Subcutaneous adipose tissue (tissue), 4 donors: ENCODE measurements around the gene SNRNP40. TPM values are rescaled to one million over a fixed set of nuclear protein-coding genes. Genes with fewer than 3 reads are reported as not detected.

Experiments
- total RNA-seq, 4 donors: library from RNA; depleted of rRNA; stranded (reverse); fragments of >200 nt; gene quantifications; one replicate each; pipeline ENCODE4 v1.1.0, GENCODE V29; 2016
- TF ChIP-seq, protein P1 (sequence below): fragments of 450-650 bp; IDR thresholded peaks from one replicate; pipeline ENCODE4 v1.5.1; 2016; ENCODE audit warnings: low read depth, mild to moderate bottlenecking, control low read depth, antibody characterized with exemption, moderate library complexity

Gene SNRNP40
- total RNA-seq, 4 donors from 2014 or later, result 31.9 to 41.9 (median 33.9) TPM

DNA sequence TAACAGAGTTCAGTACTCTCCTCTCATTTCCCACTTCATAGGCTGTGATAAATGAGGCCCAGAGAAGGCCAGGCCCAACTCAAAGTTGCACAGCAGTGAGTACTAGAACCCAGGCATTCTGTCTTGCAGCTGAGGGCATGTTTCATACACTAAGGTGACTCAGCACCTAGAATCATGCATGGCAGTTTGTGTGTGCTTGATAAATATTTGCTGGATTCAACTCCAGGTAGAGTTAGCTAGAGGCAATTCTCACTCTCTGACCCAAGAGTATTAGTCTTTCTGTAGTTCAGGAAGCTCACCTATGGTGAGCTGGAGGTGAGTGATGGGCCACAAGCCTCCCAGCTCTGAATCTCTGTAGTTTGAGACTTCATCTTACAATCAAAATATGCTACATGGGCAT lies 67.6 kb downstream of the SNRNP40 start:
- TF ChIP-seq, protein P1, sequence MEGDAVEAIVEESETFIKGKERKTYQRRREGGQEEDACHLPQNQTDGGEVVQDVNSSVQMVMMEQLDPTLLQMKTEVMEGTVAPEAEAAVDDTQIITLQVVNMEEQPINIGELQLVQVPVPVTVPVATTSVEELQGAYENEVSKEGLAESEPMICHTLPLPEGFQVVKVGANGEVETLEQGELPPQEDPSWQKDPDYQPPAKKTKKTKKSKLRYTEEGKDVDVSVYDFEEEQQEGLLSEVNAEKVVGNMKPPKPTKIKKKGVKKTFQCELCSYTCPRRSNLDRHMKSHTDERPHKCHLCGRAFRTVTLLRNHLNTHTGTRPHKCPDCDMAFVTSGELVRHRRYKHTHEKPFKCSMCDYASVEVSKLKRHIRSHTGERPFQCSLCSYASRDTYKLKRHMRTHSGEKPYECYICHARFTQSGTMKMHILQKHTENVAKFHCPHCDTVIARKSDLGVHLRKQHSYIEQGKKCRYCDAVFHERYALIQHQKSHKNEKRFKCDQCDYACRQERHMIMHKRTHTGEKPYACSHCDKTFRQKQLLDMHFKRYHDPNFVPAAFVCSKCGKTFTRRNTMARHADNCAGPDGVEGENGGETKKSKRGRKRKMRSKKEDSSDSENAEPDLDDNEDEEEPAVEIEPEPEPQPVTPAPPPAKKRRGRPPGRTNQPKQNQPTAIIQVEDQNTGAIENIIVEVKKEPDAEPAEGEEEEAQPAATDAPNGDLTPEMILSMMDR, result no peak

DNA sequence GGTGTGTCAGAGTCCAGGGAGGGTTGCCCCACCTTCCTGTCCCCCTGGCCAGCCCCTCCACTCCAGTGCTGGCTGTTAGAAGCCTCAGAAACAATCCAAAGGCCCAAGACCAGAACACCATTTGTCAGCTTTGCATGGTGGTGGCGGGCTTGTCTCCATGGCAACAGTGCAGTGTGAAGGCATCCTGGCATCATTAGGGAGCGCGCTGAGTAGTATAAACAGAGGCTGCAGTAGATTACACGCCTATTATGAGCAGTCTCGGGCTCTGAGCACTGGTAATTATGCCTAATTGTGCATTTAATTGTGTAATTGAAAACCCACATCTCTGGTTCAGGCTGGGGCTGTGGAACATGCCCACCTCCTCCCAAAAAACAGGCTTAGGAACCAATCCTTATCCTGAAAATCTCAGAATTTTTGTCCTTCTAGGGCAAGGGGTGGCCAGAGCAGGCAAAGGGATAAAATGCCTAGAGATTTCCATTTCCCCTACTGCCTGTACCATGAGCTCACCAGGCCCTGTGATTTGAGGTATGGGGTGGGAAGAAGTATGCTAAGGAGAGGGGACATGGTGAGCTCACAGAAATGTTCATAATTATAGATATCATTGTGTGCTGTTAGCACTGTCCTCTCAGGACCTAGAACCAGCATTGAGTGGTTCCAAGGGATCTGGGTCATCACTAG lies 68.6 kb downstream of the SNRNP40 start:
- TF ChIP-seq, protein P1, result no peak

DNA sequence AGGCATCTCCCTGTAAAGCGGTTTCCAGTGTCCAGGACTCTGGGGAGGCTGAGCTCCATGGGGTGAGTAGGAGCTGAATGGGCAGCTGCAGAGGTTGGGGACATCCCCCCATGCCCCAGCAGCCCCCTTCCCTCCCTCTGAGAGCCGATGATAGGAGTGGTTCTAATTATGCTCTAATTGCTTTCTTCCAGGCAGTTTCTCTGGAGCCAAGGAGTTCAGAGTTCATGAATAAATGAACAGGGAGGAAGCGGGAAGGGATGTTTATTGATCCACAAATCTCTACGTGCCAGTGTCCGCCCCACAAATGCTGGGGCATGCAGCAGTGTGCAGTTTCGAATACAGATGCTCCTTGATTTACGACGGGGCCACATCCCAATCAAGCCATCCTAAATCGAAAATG lies 72.5 kb downstream of the SNRNP40 start:
- TF ChIP-seq, protein P1, result no peak

DNA sequence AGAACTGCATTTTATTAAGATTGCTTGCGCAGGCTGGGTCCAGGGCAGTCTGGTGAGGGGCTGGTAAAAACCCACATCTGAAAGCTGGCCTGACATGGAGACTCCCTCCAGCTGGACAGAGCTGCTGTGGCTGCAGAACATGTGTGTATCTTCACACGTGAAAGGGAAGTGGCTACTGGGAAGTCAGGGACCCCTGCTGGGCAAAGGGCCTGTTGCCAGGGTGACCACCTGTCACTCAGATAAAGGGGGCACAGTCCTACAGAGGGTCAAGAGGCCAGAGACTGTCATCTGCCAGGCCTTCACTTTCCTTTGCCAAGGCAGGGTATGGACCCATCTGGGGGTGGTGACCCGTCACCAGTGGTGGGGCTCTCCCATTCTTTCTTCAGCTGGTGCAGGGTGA lies 74.4 kb downstream of the SNRNP40 start:
- TF ChIP-seq, protein P1, result no peak

DNA sequence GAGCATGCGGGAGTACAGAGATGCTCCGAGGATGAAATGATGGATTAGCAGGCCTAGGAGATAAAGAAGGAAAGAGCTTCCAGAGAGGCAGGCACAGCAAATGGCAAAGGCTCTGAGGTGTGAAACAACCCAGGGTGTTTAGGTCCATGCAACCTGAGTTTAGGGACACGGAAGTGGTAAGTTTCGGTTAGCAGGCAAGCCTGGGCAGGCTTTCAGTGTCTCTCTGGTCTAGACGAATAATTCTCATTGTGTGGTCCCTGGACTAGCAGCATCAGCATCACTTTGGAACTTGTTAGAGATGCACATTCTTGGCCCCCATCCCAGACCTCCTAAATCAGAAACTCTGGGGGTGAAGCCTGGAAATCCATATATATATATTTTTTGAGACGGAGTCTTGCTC lies 75.5 kb downstream of the SNRNP40 start:
- TF ChIP-seq, protein P1, result no peak

DNA sequence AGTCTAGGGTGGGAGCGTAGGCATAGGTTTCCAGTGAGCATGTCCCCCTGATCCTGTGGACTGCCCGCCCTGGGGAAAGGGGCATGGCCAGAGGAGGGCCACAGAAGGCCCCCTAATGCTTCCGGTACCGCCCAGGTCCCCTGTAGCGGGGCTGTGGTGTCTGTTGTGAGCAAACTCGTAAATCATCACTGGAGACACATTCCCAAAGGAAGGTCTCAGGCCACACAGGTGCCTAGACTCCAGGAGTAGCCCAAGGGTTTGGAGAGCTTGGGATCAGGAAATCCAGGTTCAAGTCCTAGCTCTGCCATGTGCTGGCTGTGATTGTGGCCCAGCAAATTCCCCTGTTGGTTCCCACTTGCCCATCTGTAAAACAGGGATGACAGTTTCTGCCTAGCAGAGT lies 77.1 kb downstream of the SNRNP40 start:
- TF ChIP-seq, protein P1, result no peak

DNA sequence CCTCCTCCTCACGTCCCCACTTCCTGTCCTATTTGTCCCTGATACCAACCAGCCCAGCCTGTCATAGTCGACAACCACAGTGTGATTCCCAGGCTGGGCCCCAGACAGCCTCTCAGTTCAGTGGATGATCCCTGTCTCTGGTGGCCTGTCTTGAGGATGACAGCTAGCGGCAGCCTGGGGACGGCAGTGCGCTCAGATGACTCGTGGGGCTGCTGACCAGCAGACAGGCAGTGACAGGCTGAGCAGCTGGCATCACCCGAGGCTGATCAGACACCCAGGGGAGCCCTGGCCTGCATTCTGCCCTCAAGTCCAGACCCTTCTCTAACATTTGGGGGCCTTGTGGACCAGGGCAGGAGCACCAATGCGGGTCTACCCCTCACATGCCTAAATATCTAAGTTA lies 77.9 kb downstream of the SNRNP40 start:
- TF ChIP-seq, protein P1, result no peak
